ENCODE measurements around the gene CGRRF1.

Gene CGRRF1

GRCh38 chr14:54498579-54498978 is 11.1 kb upstream of the CGRRF1 start:
- no peaks in the 10 kb centered on the region for H3K9me3 Mint-ChIP-seq
- H3K27me3 Mint-ChIP-seq, result peaks cover 37 to 53% of the 10 kb centered on the region in 2 donors
- H3K4me1 Mint-ChIP-seq (ENCODE audit: low read depth in 2 of 2), result no peaks in the 10 kb centered on the region
- DNase-seq (no peak), ATAC-seq (replicated peaks) (no peak)
- no peak overlapping the region for H3K27ac Mint-ChIP-seq
- H3K4me3 Mint-ChIP-seq, result no peak overlapping the region
- no peaks in the 10 kb centered on the region for H3K36me3 Mint-ChIP-seq (ENCODE audit: insufficient read depth)

GRCh38 chr14:54500744-54501143 is 9.0 kb upstream of the CGRRF1 start:
- Mint-ChIP-seq H3K36me3 (ENCODE audit: insufficient read depth) (no peaks in the 10 kb centered on the region), H3K4me1 (ENCODE audit: low read depth in 2 of 2) (no peaks in the 10 kb centered on the region), H3K4me3 (no peak overlapping the region), H3K27ac (no peak overlapping the region), H3K9me3 (no peaks in the 10 kb centered on the region), H3K27me3 (peaks cover 37 to 53% of the 10 kb centered on the region in 2 donors)
- DNase-seq (no peak), ATAC-seq (replicated peaks) (no peak)

- Mint-ChIP-seq H3K4me1 (ENCODE audit: low read depth in 2 of 2) (no peaks in the 10 kb centered on the region), H3K27ac (no peak overlapping the region), H3K36me3 (ENCODE audit: insufficient read depth) (no peaks in the 10 kb centered on the region), H3K27me3 (peaks cover 37 to 53% of the 10 kb centered on the region in 2 donors), H3K9me3 (no peaks in the 10 kb centered on the region), H3K4me3 (no peak overlapping the region)
- DNase-seq, result no peak
- no peak for ATAC-seq (replicated peaks)
Measured at GRCh38 chr14:54501480-54501879, 8.2 kb upstream of the CGRRF1 start.

- DNase-seq (no peak), ATAC-seq (replicated peaks) (no peak)
- Mint-ChIP-seq H3K27ac (no peak overlapping the region), H3K4me1 (ENCODE audit: low read depth in 2 of 2) (no peaks in the 10 kb centered on the region), H3K9me3 (no peaks in the 10 kb centered on the region), H3K27me3 (peaks cover 41 to 49% of the 10 kb centered on the region in 2 donors), H3K36me3 (ENCODE audit: insufficient read depth) (no peaks in the 10 kb centered on the region), H3K4me3 (no peak overlapping the region)
Measured at GRCh38 chr14:54502602-54503001, 7.1 kb upstream of the CGRRF1 start.

GRCh38 chr14:54503486-54503885 is 6.2 kb upstream of the CGRRF1 start:
- DNase-seq, result no peak
- H3K27me3 Mint-ChIP-seq, result peaks cover 34 to 40% of the 10 kb centered on the region in 2 donors
- H3K4me1 Mint-ChIP-seq (ENCODE audit: low read depth in 2 of 2), result no peaks in the 10 kb centered on the region

GRCh38 chr14:54512393-54512792 is 2.7 kb downstream of the CGRRF1 start:
- DNase-seq, result no peak
- peaks cover 37 to 63% of the 10 kb centered on the region in 2 donors for H3K4me1 Mint-ChIP-seq (ENCODE audit: low read depth in 2 of 2)

More at GRCh38 chr14:54503486-54503885, 6.2 kb upstream of the CGRRF1 start:
- Mint-ChIP-seq H3K4me3 (no peak overlapping the region), H3K27ac (no peak overlapping the region), H3K9me3 (no peaks in the 10 kb centered on the region), H3K36me3 (ENCODE audit: insufficient read depth) (no peaks in the 10 kb centered on the region)
- no peak for ATAC-seq (replicated peaks)

GRCh38 chr14:54515670-54516069 is 6.0 kb downstream of the CGRRF1 start:
- no peak overlapping the region for H3K4me3 Mint-ChIP-seq
- DNase-seq (no peak), ATAC-seq (replicated peaks) (no peak)
- no peaks in the 10 kb centered on the region for H3K9me3 Mint-ChIP-seq
- no peaks in the 10 kb centered on the region for H3K27me3 Mint-ChIP-seq
- no peak overlapping the region for H3K27ac Mint-ChIP-seq
- peaks cover 15% of the 10 kb centered on the region for H3K36me3 Mint-ChIP-seq (ENCODE audit: insufficient read depth)
- peaks cover 30 to 56% of the 10 kb centered on the region in 2 donors for H3K4me1 Mint-ChIP-seq (ENCODE audit: low read depth in 2 of 2)

More at GRCh38 chr14:54512393-54512792, 2.7 kb downstream of the CGRRF1 start:
- no peak for ATAC-seq (replicated peaks)
- H3K9me3 Mint-ChIP-seq, result no peaks in the 10 kb centered on the region
- H3K27me3 Mint-ChIP-seq, result no peaks in the 10 kb centered on the region
- H3K4me3 Mint-ChIP-seq, result peak overlapping the region in 1 of 2 donors; percentile 3
- H3K27ac Mint-ChIP-seq, result peak overlapping the region; percentile 6 to 22
- peaks cover 14% of the 10 kb centered on the region for H3K36me3 Mint-ChIP-seq (ENCODE audit: insufficient read depth)

- H3K36me3 Mint-ChIP-seq (ENCODE audit: insufficient read depth), result peaks cover 15% of the 10 kb centered on the region
- H3K4me1 Mint-ChIP-seq (ENCODE audit: low read depth in 2 of 2), result peaks cover 28 to 49% of the 10 kb centered on the region in 2 donors
- H3K27me3 Mint-ChIP-seq, result no peaks in the 10 kb centered on the region
- no peak for ATAC-seq (replicated peaks)
- H3K4me3 Mint-ChIP-seq, result no peak overlapping the region
- H3K27ac Mint-ChIP-seq, result no peak overlapping the region
- DNase-seq, result no peak
- H3K9me3 Mint-ChIP-seq, result no peaks in the 10 kb centered on the region
Measured at GRCh38 chr14:54516709-54517108, 7.0 kb downstream of the CGRRF1 start.

- peaks cover 54% of the 10 kb centered on the region for H3K36me3 Mint-ChIP-seq (ENCODE audit: insufficient read depth)
- DNase-seq, result no peak
- no peaks in the 10 kb centered on the region for H3K9me3 Mint-ChIP-seq
- H3K27ac Mint-ChIP-seq, result no peak overlapping the region
- no peak for ATAC-seq (replicated peaks)
- peaks cover 5 to 12% of the 10 kb centered on the region in 2 donors for H3K4me1 Mint-ChIP-seq (ENCODE audit: low read depth in 2 of 2)
- no peak overlapping the region for H3K4me3 Mint-ChIP-seq
- no peaks in the 10 kb centered on the region for H3K27me3 Mint-ChIP-seq
Measured at GRCh38 chr14:54524410-54524809, 14.7 kb downstream of the CGRRF1 start.

- H3K9me3 Mint-ChIP-seq, result no peaks in the 10 kb centered on the region
- H3K4me1 Mint-ChIP-seq (ENCODE audit: low read depth in 2 of 2), result peaks cover 1 to 10% of the 10 kb centered on the region in 2 donors
- H3K27me3 Mint-ChIP-seq, result no peaks in the 10 kb centered on the region
- no peak for ATAC-seq (replicated peaks)
- no peak overlapping the region for H3K4me3 Mint-ChIP-seq
- peaks cover 43% of the 10 kb centered on the region for H3K36me3 Mint-ChIP-seq (ENCODE audit: insufficient read depth)
- H3K27ac Mint-ChIP-seq, result no peak overlapping the region
- no peak for DNase-seq
Measured at GRCh38 chr14:54528973-54529372, 19.3 kb downstream of the CGRRF1 start.

- Mint-ChIP-seq H3K36me3 (ENCODE audit: insufficient read depth) (peaks cover 42% of the 10 kb centered on the region), H3K4me3 (no peak overlapping the region), H3K9me3 (no peaks in the 10 kb centered on the region), H3K4me1 (ENCODE audit: low read depth in 2 of 2) (peaks cover 1 to 10% of the 10 kb centered on the region in 2 donors), H3K27me3 (no peaks in the 10 kb centered on the region), H3K27ac (no peak overlapping the region)
- no peak for DNase-seq
- no peak for ATAC-seq (replicated peaks)
Measured at GRCh38 chr14:54529811-54530210, 20.1 kb downstream of the CGRRF1 start.

GRCh38 chr14:54532111-54533012 is 22.7 kb downstream of the CGRRF1 start:
- Mint-ChIP-seq H3K4me1 (ENCODE audit: low read depth in 2 of 2) (peaks cover 0 to 5% of the 10 kb centered on the region in 2 donors), H3K4me3 (no peak overlapping the region), H3K27me3 (no peaks in the 10 kb centered on the region), H3K27ac (no peak overlapping the region), H3K36me3 (ENCODE audit: insufficient read depth) (peaks cover 37% of the 10 kb centered on the region), H3K9me3 (no peaks in the 10 kb centered on the region)
- no peak for DNase-seq
- ATAC-seq (replicated peaks), result no peak

- DNase-seq, result no peak
- no peak for ATAC-seq (replicated peaks)
- Mint-ChIP-seq H3K4me3 (no peak overlapping the region), H3K27me3 (no peaks in the 10 kb centered on the region), H3K4me1 (ENCODE audit: low read depth in 2 of 2) (peaks cover 0 to 5% of the 10 kb centered on the region in 2 donors), H3K9me3 (no peaks in the 10 kb centered on the region), H3K36me3 (ENCODE audit: insufficient read depth) (peaks cover 35% of the 10 kb centered on the region), H3K27ac (no peak overlapping the region)
Measured at GRCh38 chr14:54533100-54533499, 23.4 kb downstream of the CGRRF1 start.

- Mint-ChIP-seq H3K4me1 (ENCODE audit: low read depth in 2 of 2) (peaks cover 0 to 5% of the 10 kb centered on the region in 2 donors), H3K9me3 (no peaks in the 10 kb centered on the region), H3K4me3 (no peak overlapping the region), H3K27me3 (no peaks in the 10 kb centered on the region), H3K27ac (no peak overlapping the region), H3K36me3 (ENCODE audit: insufficient read depth) (peaks cover 40% of the 10 kb centered on the region)
- ATAC-seq (replicated peaks) (no peak), DNase-seq (no peak)
Measured at GRCh38 chr14:54535126-54535525, 25.4 kb downstream of the CGRRF1 start.

All from effector memory CD8-positive, alpha-beta T cell (primary cell).